C4-2B (cell line): ENCODE results near the gene GGT1.

Experiments used
- H3K27ac ChIP-seq: fragments of 450-650 bp; 2 replicates; pipeline ENCODE4 v1.5.1; 2017
- ZFX ChIP-seq: fragments of 450-650 bp; IDR thresholded peaks from 2 replicates; pipeline ENCODE4 v1.6.1; 2017
- TF ChIP-seq, protein P1 (sequence below): fragments of 450-650 bp; conservative IDR thresholded peaks from 2 replicates; pipeline ENCODE4 v1.5.1; 2017; ENCODE audit warnings: mild to moderate bottlenecking

The GGT1 gene

DNA sequence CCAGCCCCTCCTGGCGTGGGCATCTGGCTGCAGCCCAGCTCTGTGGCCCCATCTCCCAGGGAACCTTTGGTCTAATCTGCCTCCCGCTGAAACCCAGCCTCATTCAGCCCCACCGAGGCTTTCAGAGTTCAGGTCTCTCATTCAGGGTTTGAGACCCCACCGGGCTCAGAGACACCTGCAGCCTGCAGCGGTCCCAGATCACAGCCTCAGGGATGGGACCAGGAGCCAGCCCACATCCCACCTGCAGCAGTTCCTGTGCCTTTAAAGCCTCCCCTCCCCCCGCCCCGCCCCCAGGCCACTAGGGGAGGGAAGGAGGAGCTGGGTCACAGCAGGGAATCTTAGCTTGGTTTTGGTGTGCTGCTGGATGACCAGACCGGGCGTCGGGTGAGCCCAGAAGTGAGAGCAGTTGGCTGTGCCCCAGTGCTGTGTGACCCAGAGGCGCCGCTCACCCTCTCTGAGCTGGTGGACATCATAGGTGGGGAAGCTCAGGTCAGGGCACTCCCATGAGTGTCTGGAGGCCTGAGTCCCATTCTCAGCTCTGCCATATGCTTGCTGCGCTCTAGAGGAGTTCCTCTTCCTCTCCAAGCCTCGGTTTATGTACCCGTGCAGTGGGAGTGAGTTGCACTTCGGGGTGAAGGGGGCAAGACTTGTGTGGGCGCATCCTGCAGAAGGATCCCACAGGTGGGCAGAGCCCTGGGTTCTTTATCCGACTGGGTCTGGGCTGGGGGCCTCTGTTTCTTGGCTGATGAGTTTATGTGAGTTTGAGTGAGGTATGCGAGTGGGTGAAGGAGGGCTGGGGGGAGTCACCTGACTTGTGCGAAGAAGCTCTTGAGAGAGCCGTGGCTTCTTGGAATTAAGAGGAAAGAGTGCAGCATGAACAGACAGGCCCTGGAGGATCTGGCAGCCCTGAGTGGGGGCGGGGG is at the start of gene GGT1:
GGT1 (plus strand) TSS at position 347 of the 923 bp plus-strand sequence. CDS start 7,889 bp downstream, outside the sequence.
- peak within 1 kb of the TSS; percentile 97 for H3K27ac ChIP-seq

DNA sequence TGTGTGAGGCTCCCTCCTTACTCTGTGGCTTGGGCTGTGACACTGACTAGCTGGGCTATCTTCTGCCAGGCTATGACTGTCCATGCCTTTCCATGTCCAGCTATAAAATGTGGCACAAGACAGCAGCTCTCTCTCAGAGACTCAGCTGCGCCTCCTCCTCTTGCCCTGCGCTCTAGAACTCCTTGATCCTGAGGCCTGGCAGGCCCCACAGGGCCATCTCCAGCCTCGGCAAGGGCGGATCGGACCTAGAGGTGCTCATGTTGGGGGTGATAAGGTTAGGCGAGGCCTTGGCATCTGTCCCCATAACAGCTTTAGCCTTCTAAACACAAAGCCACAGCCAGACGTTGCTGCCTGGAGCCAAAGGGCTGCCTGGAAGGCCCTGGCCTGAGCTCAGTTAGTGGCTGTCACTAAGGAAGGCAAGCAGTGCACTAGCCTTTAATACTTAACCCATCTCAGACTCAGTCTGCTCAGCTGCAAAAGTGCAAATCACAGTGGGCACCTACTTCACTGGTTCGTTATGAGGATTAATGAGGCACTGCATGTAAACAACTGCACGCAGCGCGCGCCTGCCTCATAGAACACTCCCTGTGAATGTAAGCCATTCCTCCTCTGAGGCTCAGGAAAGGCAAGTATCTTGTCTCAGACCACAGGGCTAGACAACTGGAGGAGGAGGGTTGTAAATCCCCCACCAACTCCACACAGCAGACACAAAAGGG is 49.2 kb upstream of the GGT1 start:
- peak overlapping the region; percentile 97 for H3K27ac ChIP-seq

DNA sequence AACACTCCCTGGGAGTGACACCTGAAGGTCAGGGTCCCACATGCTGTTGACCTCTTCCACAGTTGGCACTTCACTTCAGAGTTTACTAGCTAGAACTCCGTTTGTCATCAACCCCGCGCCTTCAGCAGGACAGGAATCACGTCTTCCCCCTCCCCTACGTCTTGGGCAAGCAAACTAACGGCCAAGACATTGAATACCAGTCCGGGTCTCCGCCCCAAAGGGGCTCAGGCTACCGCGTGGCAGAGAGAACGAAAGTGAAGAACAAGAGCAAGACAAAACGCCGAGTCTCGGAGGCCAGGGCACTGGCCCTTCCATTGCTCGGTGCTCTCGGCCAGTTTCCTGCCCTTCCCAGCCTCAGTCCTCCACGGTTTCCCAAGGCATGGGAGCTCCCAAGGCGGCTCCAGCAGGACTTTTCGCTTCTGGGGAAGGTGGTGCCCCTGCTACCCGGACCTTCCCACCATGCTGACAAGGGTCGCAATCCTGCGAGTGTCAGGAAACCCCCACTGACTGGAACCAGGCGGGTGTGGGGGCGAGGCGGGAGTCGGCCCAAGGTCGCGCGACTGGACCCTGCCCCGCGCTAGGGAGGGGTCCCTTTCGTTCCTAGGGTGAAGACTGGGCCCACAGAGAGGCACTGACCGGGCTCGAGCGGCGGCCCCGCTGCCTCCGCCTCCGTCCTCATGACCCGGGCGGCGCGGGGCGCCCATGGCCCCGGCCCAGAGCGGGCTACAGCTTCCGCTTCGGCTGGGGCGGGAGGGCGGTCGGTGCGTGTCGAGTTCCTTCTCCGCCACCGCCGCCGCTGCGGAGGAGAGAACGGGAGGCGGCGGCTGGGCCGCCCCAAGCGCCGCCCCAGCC is 48.5 kb upstream of the GGT1 start, which contains the start of gene GUCD1:
GUCD1 (minus strand) TSS at position 826 of the 852 bp plus-strand sequence; CDS start at position 679, 147 bp downstream.
- peak; percentile 38 for TF ChIP-seq ZFX
- TF ChIP-seq, protein P1, sequence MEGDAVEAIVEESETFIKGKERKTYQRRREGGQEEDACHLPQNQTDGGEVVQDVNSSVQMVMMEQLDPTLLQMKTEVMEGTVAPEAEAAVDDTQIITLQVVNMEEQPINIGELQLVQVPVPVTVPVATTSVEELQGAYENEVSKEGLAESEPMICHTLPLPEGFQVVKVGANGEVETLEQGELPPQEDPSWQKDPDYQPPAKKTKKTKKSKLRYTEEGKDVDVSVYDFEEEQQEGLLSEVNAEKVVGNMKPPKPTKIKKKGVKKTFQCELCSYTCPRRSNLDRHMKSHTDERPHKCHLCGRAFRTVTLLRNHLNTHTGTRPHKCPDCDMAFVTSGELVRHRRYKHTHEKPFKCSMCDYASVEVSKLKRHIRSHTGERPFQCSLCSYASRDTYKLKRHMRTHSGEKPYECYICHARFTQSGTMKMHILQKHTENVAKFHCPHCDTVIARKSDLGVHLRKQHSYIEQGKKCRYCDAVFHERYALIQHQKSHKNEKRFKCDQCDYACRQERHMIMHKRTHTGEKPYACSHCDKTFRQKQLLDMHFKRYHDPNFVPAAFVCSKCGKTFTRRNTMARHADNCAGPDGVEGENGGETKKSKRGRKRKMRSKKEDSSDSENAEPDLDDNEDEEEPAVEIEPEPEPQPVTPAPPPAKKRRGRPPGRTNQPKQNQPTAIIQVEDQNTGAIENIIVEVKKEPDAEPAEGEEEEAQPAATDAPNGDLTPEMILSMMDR, result no peak
- H3K27ac ChIP-seq, result peak within 1 kb of the TSS; percentile 97

More for the DNA sequence above, 49.2 kb upstream of the GGT1 start:
- TF ChIP-seq ZFX, result no peak
- TF ChIP-seq, protein P1, result no peak

DNA sequence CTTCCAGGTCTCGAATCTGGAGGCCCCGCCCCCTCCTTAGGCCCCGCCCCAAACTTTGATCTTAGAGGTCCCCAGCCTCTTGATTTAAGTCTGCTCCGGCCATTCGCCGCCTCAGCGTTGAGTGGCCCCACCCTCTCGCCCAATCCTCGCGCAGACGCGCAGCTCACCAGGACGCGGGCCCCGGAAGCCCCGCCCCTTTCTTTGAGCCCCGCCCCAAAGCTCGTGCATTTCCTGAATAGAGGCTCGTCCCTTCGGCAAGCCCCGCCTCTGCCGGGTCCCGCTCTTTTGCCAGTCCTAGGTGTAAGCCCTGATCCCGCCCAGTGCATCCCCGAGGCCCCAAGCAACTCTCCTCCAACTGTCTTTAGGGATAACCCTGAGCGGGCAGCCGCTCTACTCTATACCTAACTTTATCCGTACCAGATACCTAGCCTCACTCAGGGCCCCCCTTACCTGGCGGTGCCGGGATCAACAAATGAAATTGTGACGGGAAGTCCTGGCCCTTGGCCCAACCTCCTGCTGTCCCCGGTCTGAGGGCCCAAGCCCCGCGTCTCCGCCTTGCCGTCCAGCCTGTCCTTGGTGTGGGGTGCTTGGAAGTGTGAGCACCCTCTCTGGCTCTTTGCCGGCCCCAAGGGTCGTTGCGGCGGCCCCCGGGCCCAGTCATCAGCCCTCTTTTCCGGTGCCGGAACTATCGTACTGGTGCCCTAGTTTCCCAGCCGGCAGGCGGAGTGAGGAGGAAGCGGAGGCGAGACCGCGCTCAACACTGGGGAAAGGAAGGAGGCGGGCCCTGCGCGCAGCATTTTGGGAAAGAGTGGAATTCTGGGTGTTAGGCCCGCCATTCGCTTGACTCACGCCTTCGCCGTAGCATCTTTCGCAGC is 47.6 kb upstream of the GGT1 start, which contains the start of gene SNRPD3:
SNRPD3 (plus strand) TSS at position 835 of the 875 bp plus-strand sequence. CDS start 1,676 bp downstream, outside the sequence.
- TF ChIP-seq ZFX, result peak; percentile 90
- TF ChIP-seq, protein P1, result no peak
- H3K27ac ChIP-seq, result peak within 1 kb of the TSS; percentile 97

DNA sequence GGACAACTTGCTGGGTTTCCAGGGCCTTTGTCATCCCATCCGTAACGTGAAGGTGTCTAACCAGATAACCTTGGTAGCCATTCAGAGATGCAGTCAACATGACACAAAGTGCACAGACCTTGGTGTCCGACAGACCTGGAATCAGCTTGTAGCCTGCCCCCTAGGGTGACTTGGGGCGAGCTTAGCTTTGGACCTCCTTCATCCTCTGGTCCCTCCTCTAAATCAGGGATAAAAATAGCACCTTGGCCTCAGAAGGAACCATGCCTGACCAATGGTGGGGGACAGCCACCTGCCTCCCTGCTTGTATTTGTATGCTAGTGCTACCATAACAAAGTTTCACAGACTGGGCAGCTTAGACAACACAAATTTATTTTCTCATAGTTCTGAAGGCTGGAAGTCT is 43.5 kb upstream of the GGT1 start:
- no peak overlapping the region for H3K27ac ChIP-seq
- no peak for TF ChIP-seq ZFX
- TF ChIP-seq, protein P1, result no peak

DNA sequence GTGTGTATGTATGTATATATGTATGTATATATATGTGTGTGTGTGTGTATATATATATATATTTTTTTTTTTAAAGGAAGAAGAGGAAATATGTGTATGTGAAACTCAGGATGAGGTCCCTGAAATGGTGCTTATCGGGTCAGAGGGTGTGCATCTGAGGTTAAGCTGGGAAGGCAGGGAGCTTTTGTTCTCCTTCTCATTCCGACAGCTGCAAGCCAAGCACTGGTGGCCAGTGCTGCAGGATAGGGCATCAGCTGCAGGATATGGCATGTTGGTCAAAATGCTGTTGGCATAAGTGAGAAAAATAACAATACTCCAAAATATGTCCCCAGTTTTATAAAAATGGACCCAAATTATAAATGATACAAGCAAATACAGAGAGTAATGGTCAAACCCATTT is 39.7 kb upstream of the GGT1 start:
- no peak overlapping the region for H3K27ac ChIP-seq

More for the DNA sequence above, 39.7 kb upstream of the GGT1 start:
- no peak for TF ChIP-seq ZFX
- TF ChIP-seq, protein P1, result no peak
